Fibroblast of lung (primary cell): ENCODE data around the gene FBXO30. TPM values are rescaled to one million over a fixed set of nuclear protein-coding genes. Genes with fewer than 3 reads are reported as not detected.

Experiments
- DNase-seq, 2 donors: peaks; one replicate each; pipeline versions ENCODE4 v3.0.0 to v3.0.0-alpha.2; 2010; ENCODE audit warnings: low read depth in 2 of 2
- H2AFZ ChIP-seq: 2 replicates; pipeline ENCODE4 v1.5.1; 2012; ENCODE audit warnings: low read length, control low read depth, inconsistent platforms
- H3K27ac ChIP-seq: 2 replicates; pipeline ENCODE4 v1.5.1; 2011; ENCODE audit warnings: low read length, control low read depth; ENCODE audit not compliant: insufficient read depth
- H3K27me3 ChIP-seq: 2 replicates; pipeline ENCODE4 v1.5.1; 2011; ENCODE audit warnings: mild to moderate bottlenecking, low read length; ENCODE audit not compliant: control insufficient read depth, insufficient read depth
- H3K36me3 ChIP-seq: 2 replicates; pipeline ENCODE4 v1.5.1; 2011; ENCODE audit warnings: low read length; ENCODE audit not compliant: control insufficient read depth, insufficient read depth
- H3K4me1 ChIP-seq: 2 replicates; pipeline ENCODE4 v1.5.1; 2011; ENCODE audit warnings: low read length; ENCODE audit not compliant: control insufficient read depth, insufficient read depth; ENCODE audit errors: extremely low read depth
- H3K4me2 ChIP-seq: 2 replicates; pipeline ENCODE4 v1.5.1; 2011; ENCODE audit warnings: low read length, control low read depth; ENCODE audit not compliant: insufficient read depth; ENCODE audit errors: extremely low read depth
- H3K4me3 ChIP-seq, 4 experiments: fragments of 200-600 bp in 1 of 4; sonication (generic) in 1 of 4; replicated peaks in 1 of 4; 2 replicates each; pipeline ENCODE4 v1.5.1; 2011 to 2016; ENCODE audit warnings: low read length in 4 of 4, low read depth in 3 of 4, mild to moderate bottlenecking in 3 of 4, control low read depth in 2 of 4, inconsistent platforms in 1 of 4, mixed read lengths in 1 of 4; ENCODE audit not compliant: insufficient read depth in 1 of 4; ENCODE audit errors: control extremely low read depth in 1 of 4
- H3K79me2 ChIP-seq: 2 replicates; pipeline ENCODE4 v1.5.1; 2012; ENCODE audit warnings: mild to moderate bottlenecking, low read length, inconsistent platforms; ENCODE audit not compliant: control insufficient read depth, insufficient read depth
- H3K9ac ChIP-seq: 2 replicates; pipeline ENCODE4 v1.5.1; 2011; ENCODE audit warnings: mild to moderate bottlenecking, low read length, control low read depth; ENCODE audit not compliant: insufficient read depth
- H3K9me3 ChIP-seq: 2 replicates; pipeline ENCODE4 v1.5.1; 2012; ENCODE audit warnings: low read depth, low read length; ENCODE audit not compliant: control insufficient read depth, insufficient read depth
- H4K20me1 ChIP-seq: 2 replicates; pipeline ENCODE4 v1.5.1; 2011; ENCODE audit warnings: low read length; ENCODE audit not compliant: control insufficient read depth, insufficient read depth; ENCODE audit errors: extremely low read depth
- EZH2 ChIP-seq: IDR thresholded peaks from 2 replicates; pipeline ENCODE4 v1.5.1; 2012; ENCODE audit warnings: low read length, control low read depth, mild to moderate bottlenecking; ENCODE audit errors: missing control alignments
- polyA plus RNA-seq, 2 donors: library from polyadenylated mRNA; depleted of rRNA in 1 of 2; stranded (reverse) in 1 of 2; unstranded in 1 of 2; fragments of >200 nt; gene quantifications; 2 replicates each; pipeline ENCODE4 v1.2.1, GENCODE V29; 2011 to 2012; ENCODE audit warnings: missing spikeins in 1 of 2
- total RNA-seq: library from RNA; depleted of rRNA; stranded (reverse); fragments of >200 nt; gene quantifications from 2 replicates; pipeline ENCODE4 v1.2.1, GENCODE V29; 2014
- TF ChIP-seq, protein P1 (sequence below), 2 donors: IDR thresholded peaks in 1 of 2; conservative IDR thresholded peaks in 1 of 2; 1 replicate in 1 of 2; 2 replicates in 1 of 2; pipeline ENCODE4 v1.5.1; 2011 to 2012; ENCODE audit warnings: low read length in 2 of 2, control low read depth in 1 of 2, inconsistent platforms in 1 of 2, low read depth in 1 of 2, mild to moderate bottlenecking in 1 of 2

Gene FBXO30
- total and polyA plus RNA-seq, 2 donors (not counting 1 experiment from before 2014, with no cell fraction given) = 11.6 to 25.9 TPM

DNA sequence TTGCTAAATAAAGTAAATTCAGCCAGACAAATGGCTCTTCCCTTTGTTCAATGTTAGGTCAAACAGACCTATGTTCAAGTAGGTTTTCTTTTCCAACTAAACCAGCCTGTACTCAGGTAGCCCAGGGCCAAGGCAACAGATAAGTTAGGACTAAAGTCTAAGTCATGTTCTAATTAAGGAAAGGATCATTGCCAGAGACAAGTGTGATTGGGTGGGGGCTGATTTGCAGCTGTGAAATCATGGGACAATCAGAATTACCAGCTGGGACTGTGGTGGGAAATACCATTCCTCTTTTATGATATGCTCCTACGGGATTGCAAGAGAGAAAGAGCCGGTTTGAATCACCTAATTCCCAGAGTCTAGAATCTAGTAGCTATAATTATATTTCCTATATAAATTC, 4.2 kb upstream of the FBXO30 start:
- no peaks in the 10 kb centered on the region for H3K27me3 ChIP-seq
- no peak overlapping the region for H2AFZ ChIP-seq
- H4K20me1 ChIP-seq = no peaks in the 10 kb centered on the region
- no peaks in the 10 kb centered on the region for H3K9me3 ChIP-seq
- H3K36me3 ChIP-seq = no peaks in the 10 kb centered on the region
- no peak overlapping the region for H3K27ac ChIP-seq
- H3K9ac ChIP-seq = no peak overlapping the region
- no peak overlapping the region for H3K4me2 ChIP-seq
- no peak overlapping the region for H3K4me3 ChIP-seq
- peaks cover 3% of the 10 kb centered on the region for H3K4me1 ChIP-seq
- peaks cover 7% of the 10 kb centered on the region for H3K79me2 ChIP-seq
- DNase-seq = no peak
- TF ChIP-seq, protein P1, sequence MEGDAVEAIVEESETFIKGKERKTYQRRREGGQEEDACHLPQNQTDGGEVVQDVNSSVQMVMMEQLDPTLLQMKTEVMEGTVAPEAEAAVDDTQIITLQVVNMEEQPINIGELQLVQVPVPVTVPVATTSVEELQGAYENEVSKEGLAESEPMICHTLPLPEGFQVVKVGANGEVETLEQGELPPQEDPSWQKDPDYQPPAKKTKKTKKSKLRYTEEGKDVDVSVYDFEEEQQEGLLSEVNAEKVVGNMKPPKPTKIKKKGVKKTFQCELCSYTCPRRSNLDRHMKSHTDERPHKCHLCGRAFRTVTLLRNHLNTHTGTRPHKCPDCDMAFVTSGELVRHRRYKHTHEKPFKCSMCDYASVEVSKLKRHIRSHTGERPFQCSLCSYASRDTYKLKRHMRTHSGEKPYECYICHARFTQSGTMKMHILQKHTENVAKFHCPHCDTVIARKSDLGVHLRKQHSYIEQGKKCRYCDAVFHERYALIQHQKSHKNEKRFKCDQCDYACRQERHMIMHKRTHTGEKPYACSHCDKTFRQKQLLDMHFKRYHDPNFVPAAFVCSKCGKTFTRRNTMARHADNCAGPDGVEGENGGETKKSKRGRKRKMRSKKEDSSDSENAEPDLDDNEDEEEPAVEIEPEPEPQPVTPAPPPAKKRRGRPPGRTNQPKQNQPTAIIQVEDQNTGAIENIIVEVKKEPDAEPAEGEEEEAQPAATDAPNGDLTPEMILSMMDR (conservative IDR thresholded peaks at IDR 0.05 in 1 of 2, IDR thresholded peaks at IDR 0.05 in 1 of 2; ENCODE audit: low read depth in 1 of 2, low read length in 2 of 2) = no peak
- no peak for TF ChIP-seq EZH2

DNA sequence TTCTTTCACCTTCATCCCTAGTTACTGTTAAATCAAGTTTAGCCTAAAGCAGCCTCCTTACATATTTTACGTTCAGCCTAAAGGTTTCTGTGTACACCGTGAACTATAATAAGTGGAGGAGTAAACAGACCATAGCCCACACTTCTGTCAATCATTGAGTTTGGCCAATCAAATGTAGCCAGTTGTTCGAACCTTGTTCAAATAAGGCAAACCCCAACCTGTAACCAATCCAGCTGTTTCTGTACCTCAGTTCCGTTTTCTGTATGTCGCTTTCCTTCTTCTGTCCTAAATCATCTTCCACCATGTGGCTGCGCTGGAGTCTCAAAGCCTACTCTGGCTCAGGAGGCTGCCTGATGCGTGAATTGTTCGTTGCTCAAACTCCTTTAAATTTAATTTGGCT, 1.8 kb upstream of the FBXO30 start:
- Histone ChIP-seq H3K36me3 (no peaks in the 10 kb centered on the region), H3K27ac (no peak overlapping the region), H3K9ac (no peak overlapping the region), H3K4me3 (peak overlapping the region in 1 of 4 experiments; percentile 92), H3K4me1 (peaks cover 3% of the 10 kb centered on the region), H3K27me3 (no peaks in the 10 kb centered on the region), H3K4me2 (peak overlapping the region; percentile 97), H3K9me3 (no peaks in the 10 kb centered on the region), H2AFZ (no peak overlapping the region), H4K20me1 (no peaks in the 10 kb centered on the region), H3K79me2 (peaks cover 31% of the 10 kb centered on the region)
- no peak for DNase-seq
- TF ChIP-seq, protein P1 (conservative IDR thresholded peaks at IDR 0.05 in 1 of 2, IDR thresholded peaks at IDR 0.05 in 1 of 2; ENCODE audit: low read depth in 1 of 2, low read length in 2 of 2) = no peak
- TF ChIP-seq EZH2 = no peak

DNA sequence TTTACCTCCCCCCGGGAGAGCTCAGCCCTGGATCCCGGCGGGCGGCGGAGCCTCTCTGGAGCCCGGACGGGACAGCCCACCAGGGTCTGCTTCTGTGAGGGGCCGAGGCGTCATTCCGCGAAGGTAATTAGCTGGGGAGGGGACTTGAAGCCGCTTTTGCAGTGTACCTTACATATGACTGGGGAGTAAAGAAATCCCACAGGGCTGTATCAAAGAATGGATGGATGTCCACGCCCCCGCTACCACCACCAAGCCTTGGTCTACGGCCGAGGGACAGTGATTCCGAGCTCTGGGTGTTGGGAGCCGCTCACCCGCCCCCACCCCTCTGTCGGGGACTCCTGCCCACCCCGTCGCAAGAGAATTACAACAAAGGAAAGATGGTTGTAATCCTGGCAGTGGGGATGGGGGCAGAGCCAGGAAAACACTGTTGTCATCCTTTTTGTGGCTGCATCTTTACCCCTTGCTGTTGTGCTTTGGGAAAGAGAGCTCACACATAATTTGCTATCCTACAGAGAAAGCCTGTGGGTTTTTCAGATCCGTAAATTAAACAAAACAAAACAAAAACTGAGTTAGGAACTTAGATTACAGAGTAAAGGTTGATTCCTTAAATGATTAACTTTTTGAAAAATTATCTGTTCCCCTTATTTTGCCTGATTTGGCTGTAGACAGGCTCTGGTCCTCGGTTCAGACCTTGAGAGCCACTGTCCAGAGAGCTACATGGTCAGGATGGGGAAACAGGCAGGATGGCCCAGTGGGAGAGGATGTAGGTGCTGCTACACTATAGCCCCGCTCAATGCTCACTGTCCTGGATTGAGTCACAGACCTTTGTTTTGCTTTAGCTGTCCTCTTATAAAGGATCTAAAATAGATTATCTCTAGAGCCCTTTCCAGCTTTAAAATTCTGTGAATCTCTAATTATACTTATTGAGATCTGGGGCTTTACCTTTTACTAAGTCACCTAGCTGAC, 997 bp upstream of the FBXO30 start:
- peak overlapping the region; percentile 97 for H3K4me2 ChIP-seq
- H2AFZ ChIP-seq = peak overlapping the region; percentile 96
- peak overlapping the region; percentile 95 for H3K27ac ChIP-seq
- peak overlapping the region; percentile 73 to 92 (median 78) for H3K4me3 ChIP-seq
- no peaks in the 10 kb centered on the region for H4K20me1 ChIP-seq
- peaks cover 39% of the 10 kb centered on the region for H3K79me2 ChIP-seq
- H3K4me1 ChIP-seq = peaks cover 3% of the 10 kb centered on the region
- H3K9me3 ChIP-seq = no peaks in the 10 kb centered on the region
- peak; percentile 21 to 43 for DNase-seq
- H3K9ac ChIP-seq = peak overlapping the region; percentile 91
- no peaks in the 10 kb centered on the region for H3K36me3 ChIP-seq
- H3K27me3 ChIP-seq = no peaks in the 10 kb centered on the region
- TF ChIP-seq EZH2 = no peak
- TF ChIP-seq, protein P1 (conservative IDR thresholded peaks at IDR 0.05 in 1 of 2, IDR thresholded peaks at IDR 0.05 in 1 of 2; ENCODE audit: low read depth in 1 of 2, low read length in 2 of 2) = peak in 1 of 2 donors; percentile 4
